Measurements from ENCODE around the gene B4GALNT1.

DNA sequence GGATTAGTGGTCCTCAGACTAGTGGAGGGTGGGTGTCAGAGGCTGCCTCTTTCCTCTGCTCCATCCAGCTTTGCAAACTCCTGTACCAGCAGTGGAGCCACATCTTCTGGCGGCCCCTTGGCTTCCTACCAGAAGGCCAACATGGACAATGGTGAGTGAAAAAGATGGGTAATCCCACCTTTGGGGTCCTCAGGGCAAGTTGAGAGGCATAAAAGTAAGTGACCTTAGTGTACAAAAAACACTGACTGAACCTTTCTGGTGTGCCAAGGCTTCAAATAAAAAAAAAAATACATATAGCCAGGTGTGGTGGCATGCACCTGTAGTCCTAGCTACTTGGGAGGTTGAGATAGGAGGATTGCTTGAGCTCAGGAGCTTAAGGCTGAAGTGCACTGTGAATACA, 51.2 kb downstream of the B4GALNT1 start:
- TF ChIP-seq ZNF253 (CRISPR knock-in tag; IDR thresholded peaks at IDR 0.05; ENCODE audit: borderline replicate concordance), result no peak
- TF ChIP-seq, protein P1, sequence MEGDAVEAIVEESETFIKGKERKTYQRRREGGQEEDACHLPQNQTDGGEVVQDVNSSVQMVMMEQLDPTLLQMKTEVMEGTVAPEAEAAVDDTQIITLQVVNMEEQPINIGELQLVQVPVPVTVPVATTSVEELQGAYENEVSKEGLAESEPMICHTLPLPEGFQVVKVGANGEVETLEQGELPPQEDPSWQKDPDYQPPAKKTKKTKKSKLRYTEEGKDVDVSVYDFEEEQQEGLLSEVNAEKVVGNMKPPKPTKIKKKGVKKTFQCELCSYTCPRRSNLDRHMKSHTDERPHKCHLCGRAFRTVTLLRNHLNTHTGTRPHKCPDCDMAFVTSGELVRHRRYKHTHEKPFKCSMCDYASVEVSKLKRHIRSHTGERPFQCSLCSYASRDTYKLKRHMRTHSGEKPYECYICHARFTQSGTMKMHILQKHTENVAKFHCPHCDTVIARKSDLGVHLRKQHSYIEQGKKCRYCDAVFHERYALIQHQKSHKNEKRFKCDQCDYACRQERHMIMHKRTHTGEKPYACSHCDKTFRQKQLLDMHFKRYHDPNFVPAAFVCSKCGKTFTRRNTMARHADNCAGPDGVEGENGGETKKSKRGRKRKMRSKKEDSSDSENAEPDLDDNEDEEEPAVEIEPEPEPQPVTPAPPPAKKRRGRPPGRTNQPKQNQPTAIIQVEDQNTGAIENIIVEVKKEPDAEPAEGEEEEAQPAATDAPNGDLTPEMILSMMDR (CRISPR knock-in tag; IDR thresholded peaks at IDR 0.05), result no peak
- TF ChIP-seq, protein P2, sequence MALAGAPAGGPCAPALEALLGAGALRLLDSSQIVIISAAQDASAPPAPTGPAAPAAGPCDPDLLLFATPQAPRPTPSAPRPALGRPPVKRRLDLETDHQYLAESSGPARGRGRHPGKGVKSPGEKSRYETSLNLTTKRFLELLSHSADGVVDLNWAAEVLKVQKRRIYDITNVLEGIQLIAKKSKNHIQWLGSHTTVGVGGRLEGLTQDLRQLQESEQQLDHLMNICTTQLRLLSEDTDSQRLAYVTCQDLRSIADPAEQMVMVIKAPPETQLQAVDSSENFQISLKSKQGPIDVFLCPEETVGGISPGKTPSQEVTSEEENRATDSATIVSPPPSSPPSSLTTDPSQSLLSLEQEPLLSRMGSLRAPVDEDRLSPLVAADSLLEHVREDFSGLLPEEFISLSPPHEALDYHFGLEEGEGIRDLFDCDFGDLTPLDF (CRISPR knock-in tag; IDR thresholded peaks at IDR 0.05), result no peak
- TF ChIP-seq ZBTB43 (CRISPR knock-in tag; conservative IDR thresholded peaks at IDR 0.05), result no peak
- TF ChIP-seq ZNF780A (CRISPR knock-in tag; IDR thresholded peaks at IDR 0.05), result no peak
- no peak for TF ChIP-seq ZNF678 (CRISPR knock-in tag; IDR thresholded peaks at IDR 0.05)
